ENCODE measurements around the gene B4GAT1.
"Not testable (repeated sequence)": the region's sequence is repeated elsewhere in the genome, so short reads cannot be mapped to it uniquely, and the experiment has no call there.

B4GAT1 gene

DNA sequence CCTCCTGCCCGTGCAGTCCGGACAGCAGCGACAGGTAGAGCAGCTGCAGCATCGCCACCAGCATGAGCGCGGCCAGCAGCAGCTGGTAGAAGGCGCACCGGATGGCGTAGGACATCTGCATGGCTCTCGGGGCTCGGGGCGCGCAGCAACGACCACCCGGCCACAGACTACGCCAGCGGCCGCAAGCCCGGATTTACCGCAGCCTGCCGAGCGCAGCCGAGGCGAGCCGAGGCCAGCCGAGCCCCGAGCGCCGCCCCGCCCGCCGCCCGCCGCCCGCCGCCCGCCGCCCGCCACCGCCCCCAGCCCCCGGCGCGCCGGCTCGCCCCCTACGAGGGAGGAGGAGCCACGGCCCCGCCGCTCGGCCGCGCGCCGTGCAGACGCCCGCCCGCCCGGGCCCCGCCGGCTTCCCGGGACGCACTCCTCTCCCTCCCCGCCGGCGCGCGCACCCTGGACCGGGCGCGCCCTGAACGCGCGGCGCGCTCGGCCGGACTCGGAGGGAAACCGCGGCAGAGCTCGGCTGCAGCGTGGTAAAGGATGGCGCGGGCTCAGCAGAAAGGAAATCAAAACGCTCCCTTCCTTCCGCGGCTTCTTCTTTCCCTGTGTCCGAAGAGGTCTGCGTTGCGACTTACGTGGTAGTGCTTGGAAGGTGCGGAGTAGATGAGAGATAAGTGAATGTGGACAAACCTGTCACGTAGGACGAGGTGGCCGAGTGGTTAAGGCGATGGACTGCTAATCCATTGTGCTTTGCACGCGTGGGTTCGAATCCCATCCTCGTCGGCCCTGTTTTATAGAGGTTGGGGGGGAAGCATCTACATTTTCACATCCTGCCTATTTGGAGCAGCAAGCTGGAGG, at the start of gene B4GAT1:
B4GAT1 (minus strand) TSS at position 205 of the 852 bp plus-strand sequence; CDS start at position 121, 84 bp downstream.
- peak; percentile 84 to 88 for DNase-seq

DNA sequence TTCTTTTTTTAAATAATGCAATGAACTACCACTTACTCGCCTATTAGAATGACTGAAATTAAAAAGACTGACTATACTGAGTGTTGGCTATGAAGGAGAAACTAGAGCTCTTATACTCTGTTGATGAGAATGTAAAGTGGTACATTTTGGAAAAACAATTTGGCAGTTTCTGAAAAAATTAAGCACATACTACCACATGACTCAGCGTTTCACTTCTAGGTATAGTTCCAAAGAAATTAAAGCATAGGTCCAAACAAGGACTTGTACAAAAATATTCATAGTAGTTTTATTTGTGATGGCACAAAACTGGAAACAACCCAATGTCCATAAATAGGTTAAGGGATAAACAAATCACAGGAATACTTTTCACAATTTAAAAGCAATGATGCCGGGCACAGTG, 46.5 kb upstream of the B4GAT1 start:
- DNase-seq, result no peak

DNA sequence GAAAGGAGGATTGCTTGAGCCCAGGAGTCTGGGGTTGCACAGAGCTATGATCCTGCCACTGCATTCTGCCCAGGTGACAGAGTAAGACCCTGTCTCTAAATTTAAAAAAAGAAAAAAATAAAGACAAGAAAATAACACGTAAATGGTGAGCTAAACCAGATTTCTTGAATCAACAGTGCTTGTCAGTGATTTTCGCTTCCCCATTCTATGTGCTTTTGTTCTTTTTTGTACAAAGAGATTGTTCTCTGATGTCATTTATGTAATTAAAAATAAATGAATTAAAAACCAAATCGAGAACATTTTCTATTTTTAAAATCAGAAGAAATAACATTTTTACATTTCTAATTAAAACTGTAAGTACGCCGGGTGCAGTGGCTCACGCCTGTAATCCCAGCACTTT, 43.9 kb upstream of the B4GAT1 start:
- DNase-seq, result no peak

DNA sequence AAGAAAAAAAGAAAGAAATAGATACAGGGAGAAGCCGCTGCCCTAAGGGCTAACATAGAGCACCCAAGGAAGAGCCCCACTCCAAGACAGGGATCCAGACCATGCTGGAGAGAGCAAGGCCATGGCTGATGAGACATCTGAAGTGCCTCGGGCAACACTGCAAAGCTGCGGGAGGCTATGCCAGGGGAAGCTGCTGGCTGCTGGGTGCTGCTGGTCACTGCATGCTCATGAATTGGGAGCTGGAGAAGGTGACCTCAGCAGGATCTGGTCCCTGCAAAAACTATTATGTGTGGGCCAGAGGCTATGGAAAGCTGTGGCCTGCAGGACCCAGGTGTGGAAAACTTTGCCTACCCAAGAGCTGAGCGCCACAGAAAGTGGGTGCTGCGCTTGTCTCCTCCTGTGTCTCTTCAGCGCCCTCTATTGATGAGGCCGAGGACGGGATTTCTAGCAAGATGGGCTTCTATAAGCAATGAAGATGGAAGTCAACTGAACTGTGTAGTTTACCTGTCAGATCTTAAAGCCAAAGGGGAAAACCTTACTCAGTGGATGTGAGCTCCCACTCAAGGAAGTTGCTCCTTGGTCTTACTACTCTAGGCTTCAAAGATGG, 41.5 kb upstream of the B4GAT1 start:
- DNase-seq, result peak; percentile 63 to 64

DNA sequence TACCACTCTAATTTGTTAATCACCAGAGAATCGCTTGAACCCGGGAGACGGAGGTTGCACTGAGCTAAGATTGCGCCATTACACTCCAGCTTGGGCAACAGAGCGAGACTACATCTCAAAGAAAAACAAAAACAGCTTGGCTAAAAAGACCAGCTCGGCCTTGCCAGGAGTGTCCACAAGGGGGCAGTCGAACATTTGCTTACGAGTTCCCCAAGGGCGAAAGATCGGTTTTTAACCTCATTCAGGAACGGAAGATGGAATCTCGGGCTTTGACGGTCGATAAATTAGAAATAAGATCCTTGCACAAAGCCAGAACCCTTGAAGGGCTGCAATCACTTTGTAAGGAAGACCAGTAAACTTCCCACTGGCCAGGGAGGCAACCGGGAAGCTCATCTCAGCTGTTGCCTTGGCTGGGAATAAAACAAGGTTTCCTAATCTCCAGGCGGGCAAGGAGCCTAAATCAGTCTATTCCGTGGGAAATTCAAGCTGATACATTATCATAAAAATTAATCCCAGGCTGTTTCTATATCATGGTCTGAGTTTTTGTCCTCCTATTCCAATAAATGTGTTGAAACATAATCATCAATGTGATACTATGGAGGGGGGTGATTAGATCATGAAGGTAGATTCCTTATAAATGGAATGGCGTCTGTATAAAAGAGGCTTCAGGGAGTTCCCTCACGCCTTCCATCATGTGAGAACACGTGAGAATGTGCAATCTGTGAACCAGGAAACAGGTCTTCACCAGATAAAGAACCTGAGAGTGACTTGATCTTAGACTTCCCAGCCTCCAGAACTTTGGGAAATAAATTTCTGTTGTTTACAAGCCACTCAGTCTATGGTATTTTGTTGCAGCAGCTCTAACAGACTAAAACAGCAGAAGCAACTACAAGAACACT, 39.0 kb upstream of the B4GAT1 start:
- DNase-seq, result peak; percentile 85 to 91

DNA sequence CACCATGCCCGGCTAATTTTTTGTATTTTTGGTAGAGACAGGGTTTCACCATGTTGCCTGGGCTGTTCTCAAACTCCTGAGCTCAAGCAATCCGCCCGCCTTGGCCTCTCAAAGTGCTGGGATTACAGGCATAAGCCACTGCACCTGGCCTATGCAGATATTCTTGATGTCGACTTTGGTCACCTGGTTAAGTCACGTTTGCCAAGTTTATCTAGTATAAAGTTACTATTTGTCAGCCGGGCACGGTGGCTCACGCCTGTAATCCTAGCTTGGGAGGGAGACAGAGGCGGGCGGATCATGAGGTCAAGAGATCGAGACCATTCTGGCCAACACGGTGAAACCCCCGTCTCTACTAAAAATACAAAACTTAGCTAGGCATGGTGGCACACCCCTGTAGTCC, 36.9 kb upstream of the B4GAT1 start:
- not testable (repeated sequence) for DNase-seq

DNA sequence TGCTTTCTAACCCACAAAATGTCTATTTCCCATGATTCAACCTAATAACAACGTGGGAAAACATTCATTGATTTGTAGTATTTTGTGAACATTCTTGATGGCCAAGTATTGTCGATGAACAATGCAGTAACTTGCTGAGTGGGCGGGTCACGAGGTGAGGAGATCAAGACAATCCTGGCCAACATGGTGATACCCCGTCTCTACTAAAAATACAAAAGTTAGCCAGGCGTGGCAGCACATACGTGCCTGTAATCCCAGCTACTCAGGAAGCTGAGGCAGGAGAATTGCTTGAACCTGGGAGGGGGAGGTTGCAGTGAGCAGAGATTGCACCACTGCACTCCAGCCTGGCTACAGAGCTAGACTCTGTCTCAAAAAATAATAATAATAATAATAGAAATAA, 32.8 kb upstream of the B4GAT1 start:
- not testable (repeated sequence) for DNase-seq

DNA sequence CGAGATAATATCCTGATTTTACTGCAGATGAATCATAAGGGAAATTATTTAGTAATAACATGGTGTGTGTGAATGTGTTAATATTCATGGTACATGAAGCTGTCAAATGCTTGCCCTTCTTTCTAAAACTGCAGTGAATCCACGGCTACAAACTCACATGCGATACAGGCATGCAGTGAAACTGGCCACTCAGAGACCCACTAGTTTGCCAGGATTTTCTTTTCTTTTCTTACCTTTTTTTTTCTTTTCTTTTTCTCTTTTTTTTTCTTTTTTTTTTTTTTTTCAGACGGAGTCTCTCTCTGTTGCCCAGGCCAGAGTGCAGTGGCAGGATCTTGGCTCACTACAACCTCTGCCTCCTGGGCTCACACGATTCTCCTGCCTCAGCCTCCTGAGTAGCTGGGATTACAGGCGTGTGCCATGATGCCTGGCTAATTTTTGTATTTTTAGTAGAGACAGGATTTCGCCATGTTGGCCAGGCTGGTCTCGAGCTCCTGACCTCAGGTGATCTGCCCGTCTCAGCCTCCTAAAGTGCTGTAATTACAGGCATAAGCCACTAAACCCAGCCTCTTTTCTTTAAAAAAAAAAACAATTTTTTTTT, 26.4 kb upstream of the B4GAT1 start:
- not testable (repeated sequence) for DNase-seq

DNA sequence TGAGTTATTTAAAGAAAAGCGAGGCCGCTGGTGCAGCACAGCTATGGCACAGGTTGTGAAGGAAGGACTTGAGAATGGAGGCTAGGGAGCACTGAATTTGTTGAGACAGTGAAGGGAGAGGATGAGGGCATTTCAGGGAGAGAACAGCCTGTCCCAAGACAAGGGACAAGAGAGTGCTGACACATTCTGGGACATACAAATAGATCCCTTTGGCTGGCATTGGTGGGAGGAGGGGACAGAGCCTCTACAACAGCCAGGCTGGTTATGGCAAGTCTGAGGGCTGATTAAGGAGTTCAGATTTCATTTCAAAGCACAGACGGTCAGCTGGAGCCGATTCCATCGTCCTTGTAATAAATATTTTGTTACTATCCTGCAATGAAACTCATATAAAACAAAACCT, 25.8 kb upstream of the B4GAT1 start:
- DNase-seq, result no peak

DNA sequence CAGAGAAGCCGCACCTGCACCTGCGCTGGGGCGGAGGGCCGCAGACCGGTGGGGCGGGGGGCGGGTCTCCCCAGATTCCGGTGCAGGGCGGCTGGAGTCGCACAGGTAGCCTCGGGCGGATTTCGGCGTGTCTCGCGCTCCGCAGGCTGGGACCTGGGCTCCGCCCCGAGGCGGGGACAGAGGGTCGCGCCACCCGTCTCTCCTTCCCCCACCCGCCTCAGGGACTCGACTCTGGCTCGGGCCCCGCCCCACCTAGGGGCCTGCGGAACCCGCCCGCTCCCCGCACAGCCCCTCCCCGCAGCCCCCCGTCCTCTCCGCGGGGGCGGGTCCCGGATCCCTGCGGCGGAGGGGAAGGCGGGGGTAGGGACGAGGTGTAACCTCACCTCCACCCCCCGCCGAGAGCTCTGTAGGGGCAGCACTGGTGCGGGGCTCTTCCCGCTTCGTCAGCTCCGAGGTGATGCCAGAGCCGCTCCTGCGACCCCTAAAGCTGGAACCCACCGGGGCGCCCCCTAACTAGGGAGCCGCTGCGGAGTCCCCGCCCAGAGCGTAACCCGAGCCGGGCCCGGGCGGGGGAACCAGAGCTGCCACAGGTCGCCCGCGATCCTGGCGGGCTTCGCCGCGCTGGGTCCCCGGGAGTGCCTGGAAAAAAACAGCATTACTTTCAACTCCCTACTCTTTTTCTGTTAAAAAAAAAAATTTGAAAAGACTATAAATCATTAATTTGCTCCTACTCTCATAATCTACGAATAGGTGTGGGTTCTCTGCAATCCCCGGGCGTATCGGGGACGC, 24.4 kb upstream of the B4GAT1 start, which contains the start of gene SLC29A2:
SLC29A2 (minus strand) TSS at position 134 of the 789 bp plus-strand sequence. CDS start 169 bp downstream, outside the sequence.
- DNase-seq, result peak; percentile 54 to 74

DNA sequence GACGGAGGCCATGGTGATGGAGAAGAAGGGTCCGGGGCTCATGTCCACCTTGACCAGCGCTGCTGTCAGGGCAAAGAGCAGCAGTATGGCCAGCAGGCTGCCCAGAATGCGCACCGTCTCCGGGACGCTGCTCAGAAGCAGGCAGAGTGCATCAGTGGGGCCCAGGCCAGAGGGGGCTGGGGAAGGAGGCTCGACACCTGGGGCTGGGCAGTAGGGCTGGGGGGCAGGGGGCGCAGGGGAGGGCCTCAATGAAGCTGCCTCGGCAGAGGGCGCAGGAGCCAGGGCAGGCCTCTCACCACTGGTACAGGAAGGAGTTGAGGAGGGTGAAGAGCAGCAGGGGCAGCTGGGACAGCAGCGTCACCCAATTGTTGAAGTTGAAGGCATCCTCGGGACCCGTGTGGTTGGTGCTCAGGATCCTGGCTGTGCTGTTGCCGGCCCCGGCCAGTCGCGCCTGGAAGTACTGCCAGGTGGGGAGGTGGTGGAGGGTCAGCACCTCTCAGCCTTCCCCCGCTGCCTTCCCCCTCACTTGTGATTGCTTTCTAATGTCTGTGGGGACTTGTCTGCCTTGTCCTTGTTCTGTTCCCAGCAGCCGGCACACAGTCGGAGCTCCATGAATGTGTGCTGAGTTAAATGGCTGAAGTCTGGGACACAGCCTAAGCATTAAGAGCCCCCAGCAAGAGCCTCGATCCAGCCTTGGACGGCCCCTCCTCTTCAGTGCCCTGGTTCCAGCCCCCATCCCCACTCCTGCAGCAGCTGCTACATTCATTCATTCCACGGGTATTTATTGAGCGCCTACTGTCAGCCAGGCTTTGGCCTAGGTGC, 21.9 kb upstream of the B4GAT1 start:
- DNase-seq, result no peak

DNA sequence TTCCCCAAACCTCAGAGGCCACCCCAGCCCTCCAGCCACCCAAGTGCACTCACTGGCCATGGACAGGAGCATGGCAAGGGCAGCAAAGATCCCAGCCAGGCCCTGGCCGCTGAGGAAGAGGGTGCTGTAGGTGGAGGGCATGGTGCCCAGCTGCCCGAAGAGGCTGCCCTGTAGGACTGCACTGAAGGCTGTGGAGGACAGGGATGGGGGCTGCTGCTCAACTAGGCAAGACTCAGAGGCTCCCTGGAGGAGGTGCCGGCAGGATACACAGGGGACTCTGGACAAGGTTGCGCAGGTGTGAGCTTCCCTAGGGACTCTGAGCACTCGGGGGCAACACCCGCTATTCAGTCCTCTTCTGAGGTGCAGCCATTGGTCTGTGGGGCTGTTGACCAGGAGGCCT, 21.1 kb upstream of the B4GAT1 start:
- DNase-seq, result no peak

DNA sequence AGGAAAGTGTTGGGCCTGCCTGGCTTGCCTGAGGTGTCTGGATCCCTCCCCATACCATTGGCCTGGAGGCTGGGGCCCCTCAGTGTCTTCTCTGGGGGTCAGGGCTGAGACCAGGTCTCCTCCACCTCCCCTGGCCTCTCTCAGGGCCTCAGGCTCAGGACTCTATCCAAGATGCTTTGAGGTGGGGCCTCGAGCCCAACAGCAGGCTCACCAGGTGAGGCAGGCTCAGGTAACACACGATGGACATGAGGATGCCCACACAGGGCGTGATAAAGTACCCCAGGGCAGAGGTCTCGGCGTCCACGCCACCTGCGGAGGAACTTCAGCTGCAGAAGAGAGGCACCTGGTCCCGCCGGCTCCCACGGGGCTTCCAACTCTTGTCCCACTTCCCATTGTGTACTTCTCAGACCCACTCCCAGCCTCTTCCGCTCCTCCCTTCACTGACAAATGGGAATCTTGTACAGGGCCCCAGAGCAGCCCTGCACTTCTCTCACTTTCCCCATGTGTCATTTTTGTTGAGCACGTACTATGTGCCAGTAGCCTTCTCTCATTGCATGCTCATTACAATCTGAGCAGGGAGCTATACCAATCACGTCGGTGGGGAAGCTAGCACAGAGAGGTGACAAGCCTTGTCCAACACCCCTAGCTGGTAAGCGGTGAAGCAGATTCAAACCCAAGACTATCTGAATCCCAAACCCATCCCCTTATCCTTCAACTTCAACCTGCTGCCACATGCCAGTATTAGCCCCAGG, 20.3 kb upstream of the B4GAT1 start:
- DNase-seq, result no peak

DNA sequence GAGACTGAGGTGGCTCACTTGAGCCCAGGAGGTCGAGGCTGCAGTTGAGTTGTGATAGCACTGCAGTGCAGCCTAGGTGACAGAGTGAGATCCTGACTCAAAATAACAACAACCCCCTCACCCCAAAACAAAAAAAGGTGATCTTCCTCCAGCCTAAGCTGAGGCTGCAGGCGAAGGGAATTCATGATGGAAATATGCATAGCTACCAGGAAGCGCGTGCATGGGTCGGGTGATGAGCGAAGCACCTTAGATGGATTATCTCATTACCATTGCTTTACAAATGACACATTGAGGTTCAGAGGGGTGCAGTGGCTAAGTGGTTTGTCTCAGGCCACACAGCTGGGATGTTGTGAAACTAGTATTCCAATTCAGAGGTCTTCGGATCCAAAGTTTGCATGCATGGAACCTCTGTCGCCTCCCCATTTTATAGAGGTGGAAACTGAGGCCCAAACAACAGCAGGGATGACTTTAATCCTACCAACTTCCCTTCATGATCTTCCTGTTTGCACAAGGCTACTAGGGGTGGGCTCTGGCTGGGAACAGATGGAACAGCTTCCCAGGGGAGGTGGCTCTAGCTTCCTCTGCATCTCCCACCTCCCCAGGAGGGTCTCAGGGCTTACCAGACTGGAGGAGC, 19.5 kb upstream of the B4GAT1 start:
- DNase-seq, result no peak

DNA sequence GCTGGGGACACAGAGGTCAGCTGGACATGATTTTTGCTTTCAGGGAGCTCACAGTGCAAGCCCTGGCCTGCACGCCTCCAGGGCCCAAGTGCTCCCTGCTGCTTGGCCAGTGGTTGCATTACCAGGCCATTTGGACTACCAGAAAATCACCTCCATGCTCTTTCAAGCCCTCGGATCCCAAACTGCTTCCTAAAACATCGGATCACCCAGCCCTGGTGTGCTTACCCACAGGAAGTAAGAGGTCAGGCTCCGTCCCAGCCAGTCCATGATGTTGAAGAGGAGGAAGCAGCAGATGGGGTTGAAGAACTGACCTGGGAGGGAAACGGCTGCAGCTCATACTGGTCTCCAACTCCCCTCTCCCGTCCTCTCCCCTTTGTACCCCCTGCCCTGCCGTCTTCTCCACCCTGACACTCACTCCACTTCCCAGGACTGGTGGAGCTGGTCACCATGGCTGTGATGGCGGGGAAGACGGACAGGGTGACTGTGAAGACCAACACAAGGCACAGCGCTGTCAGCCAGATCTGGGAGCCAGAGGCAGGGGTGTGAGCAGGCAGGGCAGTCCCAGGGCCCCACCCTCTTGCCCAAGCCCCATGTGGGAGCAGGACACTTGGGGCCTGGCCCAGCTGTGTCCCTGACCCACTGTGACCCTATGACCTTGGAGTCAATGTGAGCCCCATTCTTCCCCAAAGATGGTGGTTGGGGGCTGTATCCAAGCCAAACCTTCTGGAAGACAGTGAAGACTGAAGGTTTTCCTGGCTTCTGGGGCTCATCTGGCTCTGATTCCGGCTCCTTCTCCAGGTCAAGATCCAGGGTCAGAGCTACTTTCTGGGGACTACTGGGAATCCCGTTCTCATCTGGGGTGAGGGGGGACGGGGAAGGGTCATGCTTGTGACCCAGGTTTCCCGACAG, 18.5 kb upstream of the B4GAT1 start:
- no peak for DNase-seq

DNA sequence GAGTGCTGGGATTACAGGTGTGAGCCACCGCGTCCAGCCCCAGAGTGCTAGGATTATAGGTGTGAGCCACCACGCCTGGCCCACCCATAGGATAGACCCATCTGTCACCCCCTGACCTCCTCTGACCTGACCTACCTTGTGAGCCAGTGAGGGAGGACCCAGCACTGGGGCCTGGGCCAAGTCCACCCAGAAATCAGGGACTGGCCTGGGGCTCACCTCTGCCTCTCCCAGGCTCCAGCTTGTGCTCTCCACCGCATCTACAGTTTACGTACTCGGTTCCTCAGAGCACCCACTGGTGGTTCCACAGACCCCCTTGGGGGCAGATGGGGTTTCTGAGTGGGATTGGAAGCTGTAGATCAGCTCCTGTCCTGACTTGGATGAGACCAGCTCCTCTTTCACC, 17.7 kb upstream of the B4GAT1 start:
- no peak for DNase-seq

DNA sequence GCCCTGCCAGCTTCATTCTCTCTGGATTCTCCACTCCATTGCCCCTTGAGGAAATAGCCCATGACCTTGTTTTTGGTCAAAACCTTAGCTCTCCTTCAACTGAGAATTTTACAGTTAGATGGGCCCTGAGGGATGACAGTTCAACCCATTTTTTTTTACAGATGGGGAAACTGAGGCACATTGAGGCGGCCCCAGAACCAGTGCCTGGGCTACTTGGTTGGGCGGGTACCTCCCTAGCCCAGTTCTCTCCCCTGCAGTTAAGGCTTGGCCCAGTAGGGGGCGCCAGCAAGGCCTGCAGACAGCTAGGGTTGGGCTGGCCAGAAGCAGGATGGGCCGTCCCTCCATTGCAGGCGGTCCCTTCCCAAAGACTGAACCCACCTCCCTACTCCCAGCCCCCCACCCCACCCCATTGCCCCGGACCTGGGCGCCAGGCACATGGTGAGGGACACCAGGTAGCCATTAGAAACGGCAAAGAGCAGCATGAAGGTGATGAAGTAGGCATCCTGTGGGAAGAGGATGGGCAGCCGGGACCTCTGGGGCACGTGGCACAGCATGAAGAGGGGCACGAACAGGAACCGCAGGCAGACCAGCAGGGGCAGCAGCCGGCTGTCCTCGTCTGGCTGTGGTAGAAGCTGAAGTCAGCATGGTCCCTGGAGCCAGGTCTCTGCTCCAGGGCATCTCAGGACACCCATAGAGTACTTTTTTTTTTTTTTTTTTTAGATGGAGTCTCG, 16.5 kb upstream of the B4GAT1 start:
- DNase-seq, result peak; percentile 85 to 87

DNA sequence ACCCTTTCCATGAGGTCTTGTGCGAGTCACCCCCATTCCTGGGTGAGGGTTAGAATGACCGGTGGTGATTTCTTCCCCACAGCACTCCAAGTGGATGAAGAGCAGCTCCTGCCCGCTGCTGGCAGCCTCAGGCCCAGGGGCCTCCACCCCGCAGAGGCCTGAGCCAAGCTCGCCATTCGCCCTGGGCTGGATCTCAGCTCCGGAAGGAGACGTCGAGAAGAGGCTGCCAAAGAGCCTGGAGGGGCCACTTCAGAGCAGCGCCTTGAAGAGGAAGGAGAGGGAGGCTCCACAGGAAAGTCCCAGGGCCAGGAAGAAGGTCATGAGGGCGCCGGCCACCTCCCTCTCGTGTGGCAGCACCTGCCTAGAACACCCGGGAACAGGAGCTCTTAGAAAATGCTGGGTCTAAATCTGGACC, 15.8 kb upstream of the B4GAT1 start:
- no peak for DNase-seq

Measured in stimulated activated CD4-positive, alpha-beta T cell treated with anti-CD3 and anti-CD28 coated beads, Interleukin-2, amount 100 ng/mL, for 48 hours (primary cell).